HCT116 (cell line): ENCODE results near the gene DNAJB13. TPM values are rescaled to one million over a fixed set of nuclear protein-coding genes. Genes with fewer than 3 reads are reported as not detected.

Experiments
- ATAC-seq: fragments of 200-7000 bp; cut with Tn5 transposase; 2 replicates; pipeline ENCODE4 v1.9.1; 2020; ENCODE audit warnings: mild to moderate bottlenecking, moderate library complexity
- BruUV-seq: library from RNA; stranded (reverse); fragments of 400-500 nt; replicated peaks from 2 replicates; lab custom pipeline; 2021; lab: Mats Ljungman, UMichigan
- CTCF ChIA-PET: fragments of 300-600 bp; sonication (Branson Sonifier 250); formaldehyde crosslinking; loops from one replicate; lab custom pipeline; 2021; ENCODE audit warnings: antibody characterized with exemption; lab: Charles Lee
- POLR2A ChIA-PET: fragments of 300-600, 350-600 bp; sonication (Branson Sonifier 250); formaldehyde crosslinking; loops from one replicate; lab custom pipeline; 2021; ENCODE audit warnings: antibody characterized with exemption; lab: Charles Lee
- RAD21 ChIA-PET, 2 experiments: fragments of 300-600 bp; sonication (Branson Sonifier 250); formaldehyde crosslinking; loops; one replicate each; lab custom pipeline; 2023; ENCODE audit warnings: low total read pairs in 2 of 2; ENCODE audit not compliant: uncharacterized antibody in 2 of 2, unreplicated experiment in 2 of 2, low non-redundant PET in 1 of 2; lab: Charles Lee
- DNase-seq: peaks from one replicate; pipeline ENCODE4 v3.0.0-alpha.2; 2010; ENCODE audit warnings: low read depth, low spot score
- H2AFZ ChIP-seq: fragments of 200-600 bp; shearing (Covaris generic), sonication (generic); 2 replicates; pipeline ENCODE4 v1.6.1; 2017; ENCODE audit warnings: low read depth, mixed run types, mixed read lengths, antibody characterized with exemption, low read length; ENCODE audit not compliant: poor library complexity, severe bottlenecking
- H3K27ac ChIP-seq: 2 replicates; pipeline ENCODE4 v1.5.1; 2012; ENCODE audit warnings: low read depth, low read length
- H3K27me3 ChIP-seq: fragments of 200-600 bp; sonication (generic); 2 replicates; pipeline ENCODE4 v1.6.1; 2016; ENCODE audit warnings: mixed run types, low read length, mixed read lengths; ENCODE audit not compliant: insufficient read depth
- H3K36me3 ChIP-seq, 2 experiments: fragments of 200-500 bp in 1 of 2; fragments of 200-600 bp in 1 of 2; sonication (Bioruptor generic) in 1 of 2; sonication (generic) in 1 of 2; 2 replicates each; pipeline versions ENCODE4 v1.5.1 to v1.6.1; 2014 to 2016; ENCODE audit warnings: low read length in 2 of 2, inconsistent platforms in 1 of 2, mixed read lengths in 1 of 2, mixed run types in 1 of 2; ENCODE audit not compliant: insufficient read depth in 2 of 2, control insufficient read depth in 1 of 2
- H3K4me1 ChIP-seq, 2 experiments: fragments of 200-600 bp in 1 of 2; sonication (generic) in 1 of 2; 2 replicates each; pipeline versions ENCODE4 v1.5.1 to v1.6.1; 2012 to 2017; ENCODE audit warnings: low read length in 2 of 2, inconsistent platforms in 1 of 2, mild to moderate bottlenecking in 1 of 2, mixed read lengths in 1 of 2, mixed run types in 1 of 2, moderate library complexity in 1 of 2; ENCODE audit not compliant: insufficient read depth in 2 of 2, control insufficient read depth in 1 of 2
- H3K4me2 ChIP-seq: fragments of 200-600 bp; sonication (generic); 2 replicates; pipeline ENCODE4 v1.6.1; 2017; ENCODE audit warnings: mixed run types, low read length, mixed read lengths
- H3K4me3 ChIP-seq, 2 experiments: fragments of 200-600 bp in 1 of 2; sonication (generic) in 1 of 2; replicated peaks in 1 of 2; 2 replicates each; pipeline ENCODE4 v1.5.1; 2011 to 2016; ENCODE audit warnings: low read length in 2 of 2, control low read depth in 1 of 2, low read depth in 1 of 2, mild to moderate bottlenecking in 1 of 2, mixed read lengths in 1 of 2, mixed run types in 1 of 2
- H3K79me2 ChIP-seq: fragments of 200-600 bp; sonication (generic); 2 replicates; pipeline ENCODE4 v1.6.1; 2017; ENCODE audit warnings: mild to moderate bottlenecking, mixed run types, low read length, moderate library complexity, mixed read lengths; ENCODE audit not compliant: insufficient read depth
- H3K9ac ChIP-seq: fragments of 200-600 bp; sonication (generic); 2 replicates; pipeline ENCODE4 v1.6.1; 2016; ENCODE audit warnings: low read length, mixed read lengths
- H3K9me2 ChIP-seq: fragments of 200-600 bp; sonication (generic), shearing (Covaris generic); 2 replicates; pipeline ENCODE4 v1.6.1; 2017; ENCODE audit warnings: mixed run types, mild to moderate bottlenecking, moderate library complexity; ENCODE audit not compliant: insufficient read depth
- H3K9me3 ChIP-seq, 2 experiments: fragments of 200-500 bp in 1 of 2; fragments of 200-600 bp in 1 of 2; sonication (Bioruptor generic) in 1 of 2; sonication (generic) in 1 of 2; 2 replicates each; pipeline ENCODE4 v1.6.1; 2014 to 2017; ENCODE audit warnings: low read length in 2 of 2, mixed read lengths in 2 of 2, inconsistent platforms in 1 of 2, low read depth in 1 of 2, mild to moderate bottlenecking in 1 of 2, mixed run types in 1 of 2, moderate library complexity in 1 of 2; ENCODE audit not compliant: control insufficient read depth in 1 of 2, insufficient read depth in 1 of 2
- H4K20me1 ChIP-seq: fragments of 200-600 bp; sonication (generic), shearing (Covaris generic); 2 replicates; pipeline ENCODE4 v1.6.1; 2017; ENCODE audit warnings: mixed run types, mild to moderate bottlenecking, moderate library complexity; ENCODE audit not compliant: insufficient read depth
- EZH2phosphoT487 ChIP-seq: fragments of 200-600 bp; IDR thresholded peaks from 2 replicates; pipeline ENCODE4 v1.6.1; 2018; ENCODE audit warnings: antibody characterized with exemption, borderline replicate concordance
- JUND ChIP-seq: IDR thresholded peaks from 2 replicates; pipeline ENCODE4 v1.6.1; 2012
- POLR2AphosphoS5 ChIP-seq: IDR thresholded peaks from 2 replicates; pipeline ENCODE4 v1.6.1; 2011; ENCODE audit warnings: mild to moderate bottlenecking, low read depth, low read length, moderate library complexity
- YY1 ChIP-seq: IDR thresholded peaks from 2 replicates; pipeline ENCODE4 v1.6.1; 2011; ENCODE audit warnings: low read length, low read depth, moderate library complexity, mild to moderate bottlenecking; ENCODE audit not compliant: insufficient replicate concordance; ENCODE audit errors: extremely low read depth
- ZFX ChIP-seq: fragments of 450-650 bp; IDR thresholded peaks from 2 replicates; pipeline ENCODE4 v1.6.1; 2017
- intact Hi-C: fragments of 100-400 bp; cut with micrococcal nuclease; formaldehyde crosslinking; loops from 2 replicates; pipeline ENCODE4 v1.10.0; 2022
- total RNA-seq: library from RNA; stranded (reverse); gene quantifications from one replicate; pipeline ENCODE4 v1.2.1, GENCODE V29; 2021; ENCODE audit not compliant: unreplicated experiment
- TF ChIP-seq, protein P1 (sequence below): IDR thresholded peaks from 2 replicates; pipeline ENCODE4 v1.6.1; 2012; ENCODE audit warnings: low read depth

DNAJB13 gene
- total RNA-seq, 1 experiment from 2014 or later: 0.22 TPM

DNA sequence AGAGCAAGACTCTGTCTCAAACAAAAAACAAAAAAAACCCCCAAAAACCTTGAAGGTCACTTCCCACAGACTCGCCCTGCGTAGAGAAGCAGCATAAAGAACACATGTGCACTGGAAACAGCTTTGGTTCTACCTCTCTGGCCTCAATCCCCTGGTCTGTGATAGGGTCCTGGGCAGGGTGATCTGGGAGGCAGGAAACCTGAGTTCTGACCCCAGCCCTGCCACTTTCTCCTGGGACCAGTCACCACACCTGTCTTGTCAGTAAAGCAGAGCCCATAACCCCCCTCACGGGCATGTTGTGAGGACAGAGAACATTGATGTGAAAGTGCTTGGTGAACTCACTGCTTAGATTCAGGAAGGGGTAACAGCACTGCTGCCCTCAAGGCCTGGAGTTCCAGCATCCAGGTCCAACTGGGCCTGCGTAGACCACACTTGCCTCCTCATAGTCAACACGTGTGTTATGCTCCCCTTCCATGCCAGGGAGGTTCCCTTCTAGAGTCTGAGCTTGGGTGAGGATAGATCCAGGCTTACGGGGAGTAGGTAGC lies 20.4 kb downstream of the DNAJB13 start:
- H3K9me2 ChIP-seq: no peaks in the 10 kb centered on the region
- ChIA-PET CTCF (interaction anchor here (1.5 kb wide), 1 partner anchor 8 kb away, joined by 3 read pairs; no protein-coding TSS in a partner anchor), POLR2A (no interaction called here), RAD21 (no interaction called here)
- H3K4me1 ChIP-seq: peaks cover 2 to 6% of the 10 kb centered on the region in 2 experiments; a peak in 2 of 4 replicates
- no peak overlapping the region for H2AFZ ChIP-seq
- no peaks in the 10 kb centered on the region for H4K20me1 ChIP-seq
- ATAC-seq (no peak), DNase-seq (no peak)
- no peak overlapping the region for H3K27ac ChIP-seq
- H3K36me3 ChIP-seq: no peaks in the 10 kb centered on the region; a peak in 1 of 4 replicates
- no peaks in the 10 kb centered on the region for H3K27me3 ChIP-seq
- no peak overlapping the region for H3K4me2 ChIP-seq
- no peaks in the 10 kb centered on the region for H3K9me3 ChIP-seq
- BruUV-seq: no TSS peak
- intact Hi-C loops: no loop called here
- H3K9ac ChIP-seq: no peak overlapping the region
- TF ChIP-seq ZFX (no peak), EZH2phosphoT487 (no peak), POLR2AphosphoS5 (0 out of 2 replicates have a peak, but pooled peaks have one; percentile 19)
- TF ChIP-seq, protein P1, sequence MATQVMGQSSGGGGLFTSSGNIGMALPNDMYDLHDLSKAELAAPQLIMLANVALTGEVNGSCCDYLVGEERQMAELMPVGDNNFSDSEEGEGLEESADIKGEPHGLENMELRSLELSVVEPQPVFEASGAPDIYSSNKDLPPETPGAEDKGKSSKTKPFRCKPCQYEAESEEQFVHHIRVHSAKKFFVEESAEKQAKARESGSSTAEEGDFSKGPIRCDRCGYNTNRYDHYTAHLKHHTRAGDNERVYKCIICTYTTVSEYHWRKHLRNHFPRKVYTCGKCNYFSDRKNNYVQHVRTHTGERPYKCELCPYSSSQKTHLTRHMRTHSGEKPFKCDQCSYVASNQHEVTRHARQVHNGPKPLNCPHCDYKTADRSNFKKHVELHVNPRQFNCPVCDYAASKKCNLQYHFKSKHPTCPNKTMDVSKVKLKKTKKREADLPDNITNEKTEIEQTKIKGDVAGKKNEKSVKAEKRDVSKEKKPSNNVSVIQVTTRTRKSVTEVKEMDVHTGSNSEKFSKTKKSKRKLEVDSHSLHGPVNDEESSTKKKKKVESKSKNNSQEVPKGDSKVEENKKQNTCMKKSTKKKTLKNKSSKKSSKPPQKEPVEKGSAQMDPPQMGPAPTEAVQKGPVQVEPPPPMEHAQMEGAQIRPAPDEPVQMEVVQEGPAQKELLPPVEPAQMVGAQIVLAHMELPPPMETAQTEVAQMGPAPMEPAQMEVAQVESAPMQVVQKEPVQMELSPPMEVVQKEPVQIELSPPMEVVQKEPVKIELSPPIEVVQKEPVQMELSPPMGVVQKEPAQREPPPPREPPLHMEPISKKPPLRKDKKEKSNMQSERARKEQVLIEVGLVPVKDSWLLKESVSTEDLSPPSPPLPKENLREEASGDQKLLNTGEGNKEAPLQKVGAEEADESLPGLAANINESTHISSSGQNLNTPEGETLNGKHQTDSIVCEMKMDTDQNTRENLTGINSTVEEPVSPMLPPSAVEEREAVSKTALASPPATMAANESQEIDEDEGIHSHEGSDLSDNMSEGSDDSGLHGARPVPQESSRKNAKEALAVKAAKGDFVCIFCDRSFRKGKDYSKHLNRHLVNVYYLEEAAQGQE: no peak
- no peaks in the 10 kb centered on the region for H3K79me2 ChIP-seq
- H3K4me3 ChIP-seq: no peak overlapping the region

- BruUV-seq: no TSS peak
- Histone ChIP-seq H2AFZ (no peak overlapping the region), H3K79me2 (no peaks in the 10 kb centered on the region), H3K4me3 (no peak overlapping the region), H3K27me3 (no peaks in the 10 kb centered on the region), H3K36me3 (peaks cover 0 to 2% of the 10 kb centered on the region in 2 experiments; a peak in 1 of 4 replicates), H3K9me2 (no peaks in the 10 kb centered on the region), H4K20me1 (no peaks in the 10 kb centered on the region), H3K4me2 (no peak overlapping the region), H3K9me3 (no peaks in the 10 kb centered on the region), H3K27ac (no peak overlapping the region), H3K9ac (no peak overlapping the region), H3K4me1 (peaks cover 2 to 6% of the 10 kb centered on the region in 2 experiments; a peak in 2 of 4 replicates)
- intact Hi-C loops: no loop called here
- no peak for TF ChIP-seq YY1
- no peak for TF ChIP-seq JUND
- CTCF ChIA-PET: interaction anchor here (1.5 kb wide), 1 partner anchor 9 kb away, joined by 3 read pairs; no protein-coding TSS in a partner anchor
- POLR2A ChIA-PET: interaction anchor here (1.0 kb wide), 1 partner anchor 10 kb away, joined by 3 read pairs; the partner anchor contains the start of gene UCP2
- DNase-seq (no peak), ATAC-seq (no peak)
- RAD21 ChIA-PET: no interaction called here
Measured at GRCh38 chr11:73972187-73972586, 21.4 kb downstream of the DNAJB13 start.
